Activated CD8-positive, alpha-beta memory T cell treated with anti-CD3 and anti-CD28 coated beads for 4 hours (primary cell): ENCODE data around the gene MTM1.

Experiments
- DNase-seq, 2 donors: peaks; one replicate each; pipeline ENCODE4 v3.0.0-alpha.2; 2020; ENCODE audit warnings: low read depth in 2 of 2

Gene MTM1

DNA sequence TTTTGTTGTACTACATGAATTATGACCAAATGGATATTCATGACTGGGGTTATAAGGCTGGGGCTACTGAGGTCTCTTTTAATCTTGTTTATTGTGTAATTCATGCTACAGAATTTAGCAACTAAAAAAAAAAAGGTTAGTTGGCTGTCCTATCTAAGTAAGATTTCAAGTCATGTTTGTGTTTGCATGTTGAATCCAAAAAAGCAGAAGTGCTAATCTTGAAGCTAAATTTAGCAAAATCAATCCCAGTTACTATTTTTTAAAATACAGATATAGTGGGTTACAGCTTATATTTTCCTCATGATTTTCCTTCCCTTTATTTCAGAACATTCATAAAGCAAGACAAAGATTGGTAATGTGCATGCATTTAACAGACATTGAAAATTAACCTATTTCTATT is 144.2 kb downstream of the MTM1 start:
- no peak for DNase-seq

DNA sequence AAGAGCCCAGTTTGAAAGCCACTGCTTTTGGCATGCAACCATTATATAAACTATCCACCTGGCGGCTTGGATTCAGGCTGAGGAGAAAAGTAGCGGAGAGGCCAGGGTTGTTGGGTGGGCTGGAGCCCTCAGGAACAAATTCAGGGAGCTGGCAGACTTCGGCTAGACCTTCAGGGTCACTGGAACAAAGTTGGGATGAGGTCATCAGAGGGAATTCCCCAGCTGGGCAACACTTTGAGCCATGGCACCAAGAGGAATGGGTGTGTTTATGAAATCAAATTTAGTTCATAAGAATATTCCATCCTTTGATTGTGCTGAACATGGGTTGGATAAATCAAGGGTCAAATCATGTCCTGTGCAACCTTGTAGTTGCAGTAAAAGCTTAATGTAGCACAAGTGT is 146.8 kb downstream of the MTM1 start:
- DNase-seq = no peak

DNA sequence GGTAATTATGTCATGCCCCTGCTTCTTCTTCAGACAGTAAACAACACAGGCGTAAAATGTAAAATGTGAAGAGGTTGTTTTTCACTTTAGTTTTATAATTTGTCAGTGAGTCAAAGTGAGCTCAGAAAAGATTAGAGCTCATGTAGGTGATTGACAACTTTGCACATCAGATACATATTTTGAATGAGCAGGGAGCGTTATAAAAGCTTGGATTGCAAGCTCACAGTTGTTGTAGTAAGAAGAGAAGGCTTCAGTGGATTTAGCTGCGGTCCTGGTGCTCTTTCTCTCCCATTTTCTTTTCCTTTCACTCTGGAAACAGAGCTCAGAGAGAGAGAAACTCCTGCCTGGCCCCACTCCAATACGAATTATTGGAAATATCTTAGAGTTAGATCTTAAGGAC is 151.2 kb downstream of the MTM1 start:
- no peak for DNase-seq
